Bone marrow (tissue), 2 donors: ENCODE data around the gene PBXIP1.
A peak's percentile ranks its signal among the peaks of the same experiment; 100 is the strongest.
"Not testable (repeated sequence)": the region's sequence is repeated elsewhere in the genome, so short reads cannot be mapped to it uniquely, and the experiment has no call there.

Experiments used
- DNase-seq, 2 donors: peaks; one replicate each; lab custom pipeline; 2025; lab: John Stamatoyannopoulos, UW

PBXIP1 gene

DNA sequence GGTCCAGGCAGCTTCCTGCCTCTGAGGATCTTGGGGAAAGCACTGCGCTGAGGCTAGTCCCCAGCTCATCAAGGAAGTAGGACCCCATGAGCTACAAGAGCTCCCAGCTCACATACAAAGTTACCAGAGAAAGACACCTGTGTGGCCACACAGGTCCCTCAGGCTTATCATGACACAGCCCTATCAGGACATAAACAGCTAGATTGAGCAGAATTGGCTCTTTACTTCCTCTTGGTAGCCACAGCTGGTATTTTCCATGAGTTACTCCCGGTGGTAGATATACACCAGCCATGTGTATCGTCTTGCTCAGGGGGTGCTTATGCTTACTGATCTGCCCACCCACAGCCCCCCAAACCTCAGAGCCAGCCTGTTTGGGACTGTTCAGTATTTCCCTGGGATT, 38.7 kb upstream of the PBXIP1 start:
- no peak for DNase-seq

DNA sequence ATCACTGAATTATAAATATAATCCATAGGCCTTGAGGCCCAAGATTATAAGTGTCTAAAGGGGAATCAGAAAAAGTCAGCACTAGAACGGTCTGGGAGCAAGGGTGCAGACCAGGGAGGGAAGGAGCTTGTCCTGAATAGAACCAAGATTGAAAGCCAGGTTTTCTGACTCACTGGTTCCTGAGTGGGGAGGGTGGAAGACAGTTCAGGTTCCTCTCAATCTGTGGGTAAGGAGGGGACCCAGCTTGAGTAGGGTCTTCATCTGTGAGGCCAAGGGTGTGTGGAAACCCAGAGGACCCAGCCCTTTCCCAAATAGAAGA, 38.3 kb upstream of the PBXIP1 start:
- DNase-seq: no peak

DNA sequence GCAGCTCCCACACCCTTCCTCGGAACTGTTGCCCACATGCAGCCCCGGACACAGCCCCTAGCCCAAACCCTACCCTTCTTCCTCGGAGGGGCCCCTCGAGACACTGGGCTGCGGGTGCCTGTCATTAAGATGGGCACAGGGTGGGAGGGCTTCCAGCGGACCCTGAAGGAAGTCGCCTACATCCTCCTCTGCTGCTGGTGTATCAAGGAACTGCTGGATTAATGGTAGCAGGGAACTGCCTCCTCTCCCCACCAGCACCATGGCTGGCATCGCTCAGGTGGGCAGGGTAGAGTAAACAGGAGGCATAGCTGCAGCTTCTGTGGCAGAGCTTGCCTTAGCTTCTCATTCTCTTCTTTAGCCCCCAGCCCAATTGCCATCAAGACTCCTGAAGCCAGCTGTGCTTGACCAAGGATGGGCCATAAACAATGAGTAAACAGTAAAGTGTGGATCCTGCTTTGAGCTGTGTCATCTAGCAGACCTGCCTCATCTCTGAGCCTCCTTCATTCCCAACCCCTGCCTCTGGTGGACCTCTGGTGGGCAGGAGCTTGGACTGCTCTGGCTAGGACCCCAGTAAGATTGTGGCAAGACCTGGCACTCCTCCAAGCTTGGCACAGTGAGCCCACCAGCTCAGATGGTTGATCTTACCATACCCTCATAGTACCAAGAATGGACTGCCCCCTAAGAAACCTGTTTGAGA, 37.8 kb upstream of the PBXIP1 start, which contains the start of gene LENEP:
Gene LENEP (plus strand): TSS at position 15 of the 697 bp plus-strand sequence. CDS start 22 bp downstream, at position 37.
- no peak for DNase-seq

DNA sequence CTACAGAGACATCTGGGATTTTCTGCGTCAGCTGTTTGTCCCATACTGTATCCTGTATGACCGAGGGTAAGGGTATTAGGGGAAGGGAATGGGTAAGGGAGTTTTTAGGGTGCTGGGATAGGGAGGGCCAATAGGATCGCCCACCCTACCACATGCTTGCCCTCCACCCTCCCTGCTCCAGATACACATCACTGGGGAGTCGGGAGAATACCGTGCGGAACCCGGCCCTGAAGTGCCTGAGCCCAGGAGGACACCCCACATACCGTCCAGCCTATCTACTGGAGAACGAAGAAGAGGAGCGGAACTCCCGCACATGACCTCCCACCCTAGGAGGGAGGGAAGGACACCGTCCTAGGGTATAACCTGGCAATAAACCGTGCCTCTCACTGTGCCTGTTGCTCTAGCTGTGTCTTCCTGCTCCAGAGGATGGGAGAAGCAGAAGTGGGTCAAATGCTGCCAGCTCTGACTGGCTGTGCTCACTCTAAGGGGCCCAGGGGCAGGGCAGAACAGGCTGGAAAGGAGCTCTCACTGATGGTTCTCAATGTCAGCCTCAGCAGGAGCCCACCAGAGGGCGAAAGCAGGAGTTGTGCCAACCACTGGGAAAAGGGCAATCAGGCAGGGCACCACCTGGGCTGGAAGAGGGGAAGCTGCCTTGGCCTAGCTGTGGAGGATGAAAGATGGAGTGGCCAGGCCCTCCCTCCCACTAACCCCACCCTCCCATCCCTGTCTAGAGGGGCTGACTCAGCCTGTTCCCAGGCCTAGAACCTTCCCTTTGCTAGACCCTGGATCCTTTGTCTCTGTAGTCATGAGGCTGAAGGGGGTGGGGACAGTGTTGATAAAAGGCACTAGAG, 37.0 kb upstream of the PBXIP1 start:
- no peak for DNase-seq

DNA sequence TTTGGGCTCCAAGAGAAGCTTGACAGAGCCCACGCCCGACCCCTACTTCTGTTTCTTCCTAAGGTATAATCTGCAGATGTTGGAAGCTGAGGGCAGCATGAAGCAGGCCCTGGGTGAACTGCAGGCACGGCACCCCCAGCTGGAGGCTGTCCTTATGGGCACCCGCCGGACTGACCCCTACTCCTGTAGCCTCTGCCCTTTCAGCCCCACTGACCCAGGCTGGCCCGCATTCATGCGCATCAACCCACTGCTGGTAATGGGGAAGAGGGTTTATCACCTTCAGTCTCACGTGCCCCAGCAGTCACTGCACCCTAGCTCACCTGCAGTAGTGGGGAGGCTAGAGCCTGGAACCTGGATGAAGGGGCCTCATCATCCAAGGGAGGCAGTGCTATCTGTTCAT, 34.4 kb upstream of the PBXIP1 start:
- DNase-seq: no peak

DNA sequence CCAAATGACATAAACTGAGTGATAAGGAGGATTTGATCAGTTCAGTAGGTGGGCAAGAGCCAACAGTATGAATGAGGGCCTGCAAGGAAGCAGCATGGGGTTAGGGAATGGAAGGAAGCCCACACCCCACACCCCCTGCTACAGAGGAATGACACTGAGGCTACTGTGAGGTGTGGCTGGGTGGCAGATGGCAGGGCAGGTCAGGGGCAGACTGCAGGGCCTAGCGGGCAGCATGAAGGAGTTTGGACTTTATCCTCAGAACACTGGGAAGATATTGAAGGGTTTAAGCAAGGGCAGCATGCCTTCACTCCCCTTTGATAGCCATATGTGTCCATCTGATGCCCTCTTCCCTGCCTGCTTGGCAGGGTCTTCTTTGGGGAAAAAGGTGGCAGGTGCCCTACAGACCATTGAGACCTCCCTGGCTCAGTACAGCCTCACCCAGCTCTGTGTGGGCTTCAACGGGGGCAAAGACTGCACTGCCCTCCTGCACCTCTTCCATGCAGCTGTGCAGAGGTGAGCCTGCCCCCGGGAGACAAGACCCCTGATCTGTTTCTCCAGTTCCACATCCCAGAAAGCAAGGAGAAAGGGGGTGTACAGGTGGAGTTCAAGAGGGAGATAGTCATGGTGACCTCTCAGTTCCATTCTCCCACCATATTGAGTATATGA, 33.4 kb upstream of the PBXIP1 start:
- DNase-seq: no peak

DNA sequence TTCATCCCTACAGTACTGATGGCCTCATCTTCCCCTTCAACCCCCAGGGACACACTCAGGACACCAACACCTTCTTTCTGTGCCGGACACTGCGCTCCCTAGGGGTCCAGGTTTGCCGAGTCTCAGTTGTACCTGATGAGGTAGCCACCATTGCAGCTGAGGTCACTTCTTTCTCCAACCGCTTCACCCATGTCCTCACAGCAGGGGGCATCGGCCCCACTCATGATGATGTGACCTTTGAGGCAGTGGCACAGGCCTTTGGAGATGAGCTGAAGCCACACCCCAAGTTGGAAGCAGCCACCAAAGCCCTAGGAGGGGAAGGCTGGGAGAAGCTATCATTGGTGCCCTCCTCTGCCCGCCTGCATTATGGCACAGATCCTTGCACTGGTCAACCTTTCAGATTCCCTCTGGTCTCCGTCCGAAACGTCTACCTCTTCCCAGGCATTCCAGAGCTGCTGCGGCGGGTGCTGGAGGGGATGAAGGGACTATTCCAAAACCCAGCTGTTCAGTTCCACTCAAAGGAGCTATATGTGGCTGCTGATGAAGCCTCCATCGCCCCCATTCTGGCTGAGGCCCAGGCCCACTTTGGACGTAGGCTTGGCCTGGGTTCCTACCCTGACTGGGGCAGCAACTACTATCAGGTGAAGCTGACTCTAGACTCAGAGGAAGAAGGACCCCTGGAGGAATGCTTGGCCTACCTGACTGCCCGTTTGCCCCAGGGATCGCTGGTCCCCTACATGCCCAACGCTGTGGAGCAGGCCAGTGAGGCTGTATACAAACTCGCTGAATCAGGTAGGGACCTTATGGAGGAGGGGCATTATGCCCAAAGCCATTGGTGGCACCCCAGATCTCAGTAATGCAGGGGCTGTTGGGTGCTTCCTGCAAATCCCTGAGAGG, 32.4 kb upstream of the PBXIP1 start:
- DNase-seq: no peak

DNA sequence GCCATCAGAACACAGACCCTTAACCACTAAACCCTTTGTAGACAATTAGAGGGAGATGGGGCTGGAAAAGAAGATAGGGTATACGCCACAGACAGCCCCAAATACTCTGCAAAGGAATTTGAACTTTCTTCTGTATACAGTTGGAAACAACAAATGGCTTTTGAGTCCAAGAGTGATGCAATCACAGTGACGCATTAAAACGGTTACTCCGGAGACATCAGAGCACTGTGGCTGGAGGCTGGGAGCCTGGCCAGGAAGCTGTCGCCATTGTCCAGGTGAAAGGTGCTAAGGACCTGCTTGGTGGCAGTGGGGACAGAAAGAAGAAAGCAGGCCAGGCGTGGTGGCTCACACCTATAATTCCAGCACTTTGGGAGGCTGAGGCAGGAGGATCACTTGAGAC, 31.4 kb upstream of the PBXIP1 start:
- no peak for DNase-seq

DNA sequence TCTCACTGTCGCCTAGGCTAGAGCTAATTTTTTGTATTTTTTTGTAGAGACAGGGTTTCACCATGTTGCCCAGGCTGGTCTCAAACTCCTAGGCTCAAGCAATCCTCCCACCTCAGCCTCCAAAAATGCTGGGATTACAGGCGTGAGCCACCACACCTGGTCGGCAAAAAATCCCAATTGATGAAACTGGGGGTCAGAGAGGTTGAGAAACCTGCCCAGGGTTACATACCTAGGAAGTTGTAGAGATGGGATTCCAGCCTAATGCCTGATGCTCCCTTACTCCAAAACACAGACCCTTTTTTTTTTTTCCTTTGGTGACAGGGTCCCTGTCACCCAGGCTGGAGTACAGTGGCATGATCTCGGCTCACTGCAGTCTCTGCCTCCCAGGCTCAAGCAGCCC, 30.8 kb upstream of the PBXIP1 start:
- not testable (repeated sequence) for DNase-seq

DNA sequence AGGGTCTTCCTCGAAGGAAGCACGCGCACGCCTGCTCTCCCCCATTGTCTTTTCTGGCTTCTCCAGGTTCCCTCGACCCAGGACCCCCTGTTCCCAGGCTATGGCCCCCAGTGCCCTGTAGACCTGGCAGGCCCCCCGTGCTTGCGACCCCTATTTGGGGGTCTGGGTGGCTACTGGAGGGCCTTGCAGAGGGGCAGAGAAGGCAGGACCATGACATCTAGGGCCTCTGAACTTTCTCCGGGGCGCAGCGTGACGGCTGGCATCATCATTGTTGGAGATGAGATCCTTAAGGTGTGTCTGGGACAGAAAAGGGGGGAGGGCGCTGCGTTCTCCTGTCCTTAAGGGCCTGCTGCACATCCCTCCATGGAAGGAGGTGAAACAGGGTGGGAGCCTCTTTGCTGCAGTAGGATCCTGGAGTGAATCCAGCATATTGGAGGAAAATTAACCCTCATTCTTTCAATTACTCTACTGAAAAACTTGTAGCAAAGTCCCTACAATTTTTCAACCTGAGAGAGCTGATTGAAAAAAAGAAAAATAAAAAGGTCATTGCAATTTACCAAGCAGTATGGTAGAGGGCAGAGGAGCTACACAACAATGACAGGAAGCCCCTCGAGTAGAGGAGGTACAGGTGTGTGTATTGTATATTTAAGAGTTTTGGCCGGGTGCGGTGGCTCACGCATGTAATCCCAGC, 28.0 kb upstream of the PBXIP1 start:
- no peak for DNase-seq

DNA sequence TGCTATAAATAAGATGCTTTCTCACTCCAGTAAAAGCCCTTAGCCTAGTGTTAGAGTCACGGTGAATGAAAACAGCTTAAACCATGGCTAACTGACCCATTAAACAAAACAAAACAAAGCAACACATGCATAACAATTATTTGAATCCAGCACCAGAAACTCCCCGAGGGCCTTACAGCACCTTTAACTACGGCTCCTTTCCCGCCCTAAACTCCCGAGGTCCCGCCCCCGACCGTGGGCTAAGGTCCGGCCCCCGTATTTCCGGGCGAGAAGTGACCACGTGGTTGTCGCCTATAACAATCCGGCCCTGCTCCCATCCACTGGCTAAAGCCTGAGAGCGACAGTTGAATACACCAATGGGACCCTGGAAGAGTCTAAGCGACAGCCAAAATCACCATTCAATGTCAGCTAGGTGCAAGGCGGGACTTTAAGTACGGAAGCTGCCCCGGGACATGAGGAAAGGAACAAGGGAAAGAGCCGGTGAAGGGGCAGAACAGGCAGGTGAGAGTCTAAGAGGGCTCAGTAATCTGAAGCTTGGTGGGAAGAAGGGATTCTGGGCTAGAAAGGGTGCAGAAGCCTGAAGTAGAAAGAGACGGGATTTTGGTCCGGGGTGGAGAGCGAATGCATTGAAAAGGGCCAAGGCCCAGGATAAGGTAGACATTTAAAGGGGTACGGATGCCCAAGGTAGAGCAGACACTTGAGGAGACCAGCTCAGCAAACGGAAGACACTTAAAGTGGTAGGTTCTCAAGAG, 27.2 kb upstream of the PBXIP1 start, which contains the start of gene FLAD1:
Gene FLAD1 (plus strand): TSS at position 448 of the 752 bp plus-strand sequence. CDS start 351 bp downstream, outside the sequence.
- peak; percentile 66 to 99 for DNase-seq

DNA sequence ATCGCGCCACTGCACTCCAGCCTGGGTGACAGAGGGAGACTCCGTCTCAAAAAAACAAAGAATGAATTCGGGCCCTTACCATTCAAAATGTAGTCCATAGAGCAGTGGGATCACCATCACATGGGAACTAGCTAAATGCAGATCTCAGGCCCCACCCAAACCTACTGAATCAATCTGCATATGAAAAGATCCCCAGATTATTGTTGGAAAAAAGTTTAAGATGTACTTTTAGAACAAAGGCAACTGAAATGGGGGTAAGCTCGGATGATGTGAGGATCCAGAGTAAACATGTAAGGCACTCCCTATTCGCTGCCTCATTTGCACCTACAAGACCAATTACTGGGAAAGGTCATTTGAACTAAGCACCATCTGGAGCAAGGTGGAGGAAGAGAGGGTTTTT, 26.4 kb upstream of the PBXIP1 start:
- no peak for DNase-seq

DNA sequence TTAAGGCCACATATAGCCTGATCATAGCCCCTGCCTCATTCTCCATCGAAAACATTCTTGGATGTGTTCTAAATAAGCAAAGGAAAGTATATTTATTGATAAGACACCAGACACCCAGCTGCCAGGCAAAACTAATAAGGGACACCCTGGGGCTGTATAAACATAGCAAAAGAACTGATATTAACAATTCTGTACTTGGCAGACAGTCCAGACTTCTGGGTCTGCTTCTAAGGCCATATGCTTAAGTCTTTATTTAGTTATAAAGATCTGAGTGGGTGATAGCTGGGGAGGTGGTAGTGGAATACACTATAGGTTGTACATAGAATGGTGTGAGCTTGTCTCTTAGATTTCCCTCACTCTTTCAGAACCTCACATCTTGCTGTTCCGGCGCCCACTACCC, 22.5 kb upstream of the PBXIP1 start:
- no peak for DNase-seq

DNA sequence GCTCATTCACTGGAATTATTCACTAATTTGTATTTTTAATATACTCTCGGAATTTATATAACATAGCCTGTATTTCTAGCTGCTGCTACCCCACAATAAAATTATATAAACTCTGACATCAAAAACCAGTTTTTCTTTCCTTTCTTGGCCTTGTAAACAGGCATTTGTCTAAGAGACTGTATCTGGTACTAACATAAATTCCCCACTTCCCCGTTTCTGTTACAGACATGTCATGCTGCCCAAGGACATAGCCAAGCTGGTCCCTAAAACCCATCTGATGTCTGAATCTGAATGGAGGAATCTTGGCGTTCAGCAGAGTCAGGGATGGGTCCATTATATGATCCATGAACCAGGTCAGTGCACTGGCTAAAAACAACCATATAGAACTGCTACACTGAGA, 21.9 kb upstream of the PBXIP1 start:
- not testable (repeated sequence) for DNase-seq

DNA sequence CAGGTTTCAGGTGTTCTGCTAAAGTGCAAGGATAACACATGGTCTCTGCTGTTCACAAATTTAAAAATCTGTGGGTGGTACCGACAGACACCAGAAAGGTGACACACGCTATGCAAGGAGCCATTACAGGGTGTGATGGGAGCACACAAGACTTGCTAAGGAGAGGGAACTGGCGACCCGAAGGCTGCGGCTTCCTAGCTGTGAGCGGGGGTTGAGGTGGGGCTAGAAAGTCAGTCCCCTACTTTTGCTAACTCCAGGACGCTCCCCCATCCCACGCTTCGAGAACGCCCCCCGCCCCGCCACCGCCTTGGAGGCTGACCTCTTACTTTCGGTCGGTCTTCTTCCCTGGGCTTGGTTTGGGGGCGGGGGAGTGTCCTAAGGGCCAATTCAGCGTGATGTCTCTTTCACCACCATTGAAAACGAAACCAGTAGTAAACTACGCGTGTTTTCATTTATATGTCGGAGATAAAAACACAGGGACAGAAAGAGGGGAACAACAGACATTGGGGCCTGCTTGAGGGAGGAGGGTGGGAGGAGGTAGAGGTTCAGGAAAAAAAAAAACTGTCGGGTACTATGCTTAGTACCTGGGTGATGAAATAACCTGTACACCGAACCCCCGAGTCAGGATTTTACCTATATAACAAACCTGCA, 19.6 kb upstream of the PBXIP1 start:
- peak; percentile 34 to 41 for DNase-seq

DNA sequence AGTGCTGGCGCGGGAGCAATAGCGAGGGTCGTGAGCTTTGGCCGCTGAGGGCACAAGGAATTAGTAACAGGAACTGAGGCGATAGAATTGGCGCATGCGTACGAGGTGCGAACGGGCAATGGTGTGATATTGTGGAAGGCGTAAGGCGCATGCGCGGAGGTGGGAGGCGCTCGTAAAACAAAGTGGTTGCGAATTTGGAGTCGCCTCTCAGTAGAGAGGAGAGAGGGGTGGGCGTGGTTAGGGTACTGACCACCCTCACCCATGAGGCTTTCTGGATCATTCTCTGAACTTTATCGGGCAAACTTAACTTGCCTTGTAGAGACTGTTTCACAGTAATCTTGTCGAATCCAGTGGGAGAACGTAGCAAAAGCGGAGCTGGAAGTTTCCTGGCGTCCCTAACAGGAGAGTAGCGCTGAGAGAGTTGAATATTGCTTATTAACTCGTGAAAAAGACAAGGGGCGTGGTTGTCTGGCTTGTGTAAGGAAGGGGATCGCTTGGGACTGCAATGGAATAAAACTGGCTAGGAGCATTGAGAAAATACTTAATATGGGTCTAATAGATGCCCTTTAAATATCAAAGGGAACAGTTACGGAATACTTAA, 19.0 kb upstream of the PBXIP1 start:
- DNase-seq: peak in 1 of 2 donors; percentile 96

DNA sequence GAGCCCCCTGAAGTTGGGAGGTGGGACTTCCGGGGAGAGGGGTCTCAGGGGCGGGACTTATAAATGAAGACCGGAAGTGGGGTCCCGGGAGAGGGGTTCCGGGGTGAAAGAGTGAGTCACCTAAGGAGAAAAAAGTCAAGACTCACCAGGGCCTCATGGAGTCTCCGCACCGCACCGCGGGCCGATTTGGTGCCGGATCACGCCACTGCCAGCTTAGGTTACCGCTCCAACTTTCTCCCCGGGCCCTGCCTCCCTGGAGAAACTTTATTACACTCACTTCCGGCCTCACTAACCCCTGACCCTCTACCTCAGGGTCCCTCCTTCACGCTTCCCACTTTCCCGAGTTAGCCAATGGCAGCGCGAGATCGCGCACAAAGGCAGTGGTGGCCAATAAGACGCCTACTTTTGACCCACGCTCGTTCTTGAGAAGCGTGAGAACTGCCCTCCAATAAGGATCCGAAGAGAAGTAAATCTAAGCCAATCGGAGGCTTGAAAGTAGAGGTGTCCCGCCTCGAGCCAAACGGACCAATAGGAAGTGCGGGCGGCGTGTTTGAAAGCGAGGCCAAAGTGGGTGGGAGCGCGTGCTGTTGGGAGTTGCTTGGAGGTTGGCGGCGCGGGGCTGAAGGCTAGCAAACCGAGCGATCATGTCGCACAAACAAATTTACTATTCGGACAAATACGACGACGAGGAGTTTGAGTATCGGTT, 18.4 kb upstream of the PBXIP1 start, which contains the start of gene CKS1B:
Gene CKS1B (plus strand): TSS at position 580 of the 706 bp plus-strand sequence. CDS start 65 bp downstream, at position 645.
- DNase-seq: peak; percentile 97 to 100

DNA sequence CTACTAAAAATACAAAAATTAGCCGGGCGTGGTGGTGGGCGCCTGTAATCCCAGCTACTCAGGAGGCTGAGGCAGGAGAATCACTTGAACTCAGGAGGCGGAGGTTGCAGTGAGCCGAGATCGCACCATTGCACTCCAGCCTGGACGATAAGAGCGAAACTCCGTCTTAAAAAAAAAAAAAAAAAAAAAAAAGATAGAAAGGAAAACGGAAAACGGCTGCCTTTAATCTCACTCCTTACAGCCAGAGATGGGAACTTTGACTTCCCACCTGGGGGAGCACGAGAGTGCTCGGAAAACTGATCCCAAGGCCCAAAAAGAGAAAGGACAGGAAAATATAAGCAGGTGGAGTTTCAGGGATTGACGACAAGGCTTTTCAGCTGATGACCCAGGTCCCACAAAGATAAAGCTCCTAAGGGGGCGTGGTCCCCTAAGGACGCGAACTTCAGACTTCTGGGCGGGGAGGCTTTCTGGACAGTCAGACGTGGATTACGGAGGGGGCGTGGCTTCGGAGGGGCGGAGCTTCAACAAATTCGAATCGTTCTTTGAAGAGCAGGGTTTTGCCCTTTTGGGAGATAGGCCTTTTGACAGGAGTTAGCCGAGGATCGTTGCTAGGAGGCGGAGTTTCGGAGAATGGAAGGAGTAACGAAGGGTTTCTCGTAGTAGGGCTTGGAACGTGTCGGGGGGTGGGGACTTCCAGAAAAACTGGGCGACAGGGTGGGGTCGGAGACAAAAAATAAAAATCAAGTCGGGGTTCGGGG, 17.6 kb upstream of the PBXIP1 start:
- DNase-seq: peak; percentile 87 to 89
